OCI-LY7 (cell line): Measurements from ENCODE around the gene SHLD1. TPM values are rescaled to one million over a fixed set of nuclear protein-coding genes. Genes with fewer than 3 reads are reported as not detected.

Source experiments
- BruUV-seq: library from RNA; stranded (reverse); fragments of 400-500 nt; replicated peaks from 2 replicates; lab custom pipeline; 2021; lab: Mats Ljungman, UMichigan
- CTCF ChIA-PET: fragments of 300-600 bp; sonication (Branson Sonifier 250); formaldehyde crosslinking; loops from one replicate; lab custom pipeline; 2022; ENCODE audit warnings: antibody characterized with exemption; ENCODE audit not compliant: unreplicated experiment; lab: Charles Lee
- POLR2A ChIA-PET: fragments of 300-600 bp; sonication (Branson Sonifier 250); formaldehyde crosslinking; loops from one replicate; lab custom pipeline; 2022; ENCODE audit warnings: antibody characterized with exemption; lab: Charles Lee
- DNase-seq: peaks from one replicate; pipeline ENCODE4 v3.0.0-alpha.2; 2015; ENCODE audit warnings: low spot score
- H2AFZ ChIP-seq: fragments of 200-600 bp; sonication (generic), shearing (Covaris generic); 2 replicates; pipeline ENCODE4 v1.6.1; 2014; ENCODE audit warnings: mild to moderate bottlenecking, antibody characterized with exemption, low read length, moderate library complexity
- H3K27ac ChIP-seq: fragments of 200-600 bp; sonication (generic); 2 replicates; pipeline ENCODE4 v1.5.1; 2014; ENCODE audit warnings: mixed run types, low read depth, mild to moderate bottlenecking, moderate library complexity, low read length, inconsistent platforms; ENCODE audit not compliant: poor library complexity, severe bottlenecking
- H3K36me3 ChIP-seq: fragments of 200-600 bp; sonication (generic); 2 replicates; pipeline ENCODE4 v1.6.1; 2014; ENCODE audit warnings: mild to moderate bottlenecking, antibody characterized with exemption, low read length, moderate library complexity, mixed read lengths; ENCODE audit not compliant: insufficient read depth
- H3K4me1 ChIP-seq: fragments of 200-600 bp; sonication (generic); 2 replicates; pipeline ENCODE4 v1.5.1; 2014; ENCODE audit warnings: mild to moderate bottlenecking, low read length; ENCODE audit not compliant: insufficient read depth, poor library complexity, severe bottlenecking
- H3K4me2 ChIP-seq: fragments of 200-600 bp; sonication (generic); 2 replicates; pipeline ENCODE4 v1.6.1; 2014; ENCODE audit warnings: mild to moderate bottlenecking, low read length
- H3K4me3 ChIP-seq: fragments of 200-600 bp; sonication (generic); 2 replicates; pipeline ENCODE4 v1.5.1; 2014; ENCODE audit warnings: mild to moderate bottlenecking, low read depth, low read length; ENCODE audit not compliant: poor library complexity, severe bottlenecking
- H3K79me2 ChIP-seq: fragments of 200-600 bp; sonication (generic); 2 replicates; pipeline ENCODE4 v1.6.1; 2016; ENCODE audit warnings: low read depth, mild to moderate bottlenecking, low read length, moderate library complexity, mixed read lengths; ENCODE audit not compliant: insufficient read depth
- H3K9me2 ChIP-seq: fragments of 200-600 bp; sonication (generic); 2 replicates; pipeline ENCODE4 v1.6.1; 2016; ENCODE audit warnings: mild to moderate bottlenecking, low read length, mixed read lengths; ENCODE audit not compliant: insufficient read depth
- H3K9me3 ChIP-seq: fragments of 200-600 bp; sonication (generic); 2 replicates; pipeline ENCODE4 v1.6.1; 2014; ENCODE audit warnings: mild to moderate bottlenecking, mixed run types, low read length, mixed read lengths
- H4K20me1 ChIP-seq: fragments of 200-600 bp; sonication (generic); 2 replicates; pipeline ENCODE4 v1.6.1; 2014; ENCODE audit warnings: mild to moderate bottlenecking, antibody characterized with exemption, low read length, moderate library complexity, mixed read lengths; ENCODE audit not compliant: insufficient read depth
- EZH2phosphoT487 ChIP-seq: fragments of 200-600 bp; sonication (generic); IDR thresholded peaks from 2 replicates; pipeline ENCODE4 v1.6.1; 2018; ENCODE audit warnings: low read depth, borderline replicate concordance, mild to moderate bottlenecking, mixed run types, antibody characterized with exemption, low read length, moderate library complexity, mixed read lengths
- intact Hi-C: fragments of 100-400 bp; cut with micrococcal nuclease; formaldehyde crosslinking; loops from one replicate; pipeline ENCODE4 v1.10.0; 2022; ENCODE audit not compliant: unreplicated experiment
- total RNA-seq, 2 experiments: library from RNA; depleted of rRNA in 1 of 2; stranded (reverse); fragments of >200 nt in 1 of 2; shearing (Covaris generic) in 1 of 2; gene quantifications; 2 replicates each; pipeline ENCODE4 v1.2.3, GENCODE V29; 2014 to 2022
- TF ChIP-seq, protein P1 (sequence below): fragments of 200-600 bp; sonication (generic); conservative IDR thresholded peaks from 2 replicates; pipeline ENCODE4 v1.5.1; 2014; ENCODE audit warnings: mild to moderate bottlenecking, antibody characterized with exemption, low read length, moderate library complexity, mixed read lengths

Gene SHLD1
- total RNA-seq, 2 experiments from 2014 or later: 19.4 to 31.2 TPM

DNA sequence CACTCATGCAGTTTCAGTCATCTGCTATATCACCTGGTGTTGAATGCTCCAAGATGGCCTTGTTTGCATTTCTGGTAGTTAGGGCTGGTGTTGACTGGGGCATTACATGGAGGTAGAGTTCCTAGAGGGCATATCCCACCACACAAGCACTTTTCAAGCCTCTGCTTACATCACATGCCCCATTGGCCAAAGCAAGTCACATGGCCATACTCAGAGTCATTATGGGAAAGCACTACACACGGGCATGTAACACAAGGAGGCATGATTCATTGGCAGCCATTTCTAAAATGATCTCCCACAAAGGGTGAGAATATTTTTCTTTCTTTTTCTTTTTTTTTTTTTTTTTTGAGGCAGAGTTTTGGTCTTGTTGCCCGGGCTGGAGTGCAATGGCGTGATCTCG lies 126.9 kb downstream of the SHLD1 start:
- Histone ChIP-seq H2AFZ (no peak overlapping the region), H3K27ac (no peak overlapping the region), H3K4me2 (no peak overlapping the region), H3K36me3 (no peaks in the 10 kb centered on the region), H3K9me3 (no peaks in the 10 kb centered on the region), H3K79me2 (no peaks in the 10 kb centered on the region), H3K4me1 (peaks cover 5% of the 10 kb centered on the region), H3K4me3 (no peak overlapping the region), H4K20me1 (no peaks in the 10 kb centered on the region), H3K9me2 (no peaks in the 10 kb centered on the region)
- ChIA-PET CTCF (no interaction called here), POLR2A (interaction anchor here (0.7 to 1.3 kb wide), 3 partner anchors 8 to 656 kb away, joined by 3 read pairs; no protein-coding TSS in a partner anchor)
- no TSS peak for BruUV-seq
- intact Hi-C loops: no loop called here
- no peak for DNase-seq
- no peak for TF ChIP-seq EZH2phosphoT487
- TF ChIP-seq, protein P1, sequence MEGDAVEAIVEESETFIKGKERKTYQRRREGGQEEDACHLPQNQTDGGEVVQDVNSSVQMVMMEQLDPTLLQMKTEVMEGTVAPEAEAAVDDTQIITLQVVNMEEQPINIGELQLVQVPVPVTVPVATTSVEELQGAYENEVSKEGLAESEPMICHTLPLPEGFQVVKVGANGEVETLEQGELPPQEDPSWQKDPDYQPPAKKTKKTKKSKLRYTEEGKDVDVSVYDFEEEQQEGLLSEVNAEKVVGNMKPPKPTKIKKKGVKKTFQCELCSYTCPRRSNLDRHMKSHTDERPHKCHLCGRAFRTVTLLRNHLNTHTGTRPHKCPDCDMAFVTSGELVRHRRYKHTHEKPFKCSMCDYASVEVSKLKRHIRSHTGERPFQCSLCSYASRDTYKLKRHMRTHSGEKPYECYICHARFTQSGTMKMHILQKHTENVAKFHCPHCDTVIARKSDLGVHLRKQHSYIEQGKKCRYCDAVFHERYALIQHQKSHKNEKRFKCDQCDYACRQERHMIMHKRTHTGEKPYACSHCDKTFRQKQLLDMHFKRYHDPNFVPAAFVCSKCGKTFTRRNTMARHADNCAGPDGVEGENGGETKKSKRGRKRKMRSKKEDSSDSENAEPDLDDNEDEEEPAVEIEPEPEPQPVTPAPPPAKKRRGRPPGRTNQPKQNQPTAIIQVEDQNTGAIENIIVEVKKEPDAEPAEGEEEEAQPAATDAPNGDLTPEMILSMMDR: no peak

DNA sequence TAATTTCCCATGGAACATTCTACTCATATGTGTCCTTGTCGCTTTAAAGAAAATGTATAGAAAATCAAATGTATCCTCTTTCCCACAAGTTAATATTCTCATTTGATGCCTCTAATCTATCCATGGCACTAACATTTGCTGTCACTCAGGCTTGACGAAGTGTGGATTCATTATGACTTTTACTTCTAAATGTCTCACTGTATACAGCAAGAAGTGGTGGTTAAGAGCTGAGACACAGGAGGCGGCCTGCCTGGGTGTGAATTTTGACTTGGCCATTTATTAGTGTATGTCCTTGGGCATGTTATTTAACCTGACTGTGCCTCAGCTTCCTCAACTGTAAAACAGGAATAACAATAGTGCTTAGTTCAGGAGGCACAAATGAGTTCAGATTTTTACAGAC lies 130.1 kb downstream of the SHLD1 start:
- Histone ChIP-seq H3K79me2 (no peaks in the 10 kb centered on the region), H3K4me3 (no peak overlapping the region), H3K9me2 (no peaks in the 10 kb centered on the region), H3K9me3 (no peaks in the 10 kb centered on the region), H3K4me2 (no peak overlapping the region), H3K36me3 (no peaks in the 10 kb centered on the region), H4K20me1 (no peaks in the 10 kb centered on the region), H3K27ac (no peak overlapping the region), H3K4me1 (peaks cover 5% of the 10 kb centered on the region), H2AFZ (no peak overlapping the region)
- ChIA-PET CTCF (interaction anchor here (0.5 kb wide), 1 partner anchor 87 kb away, joined by 4 read pairs; no protein-coding TSS in a partner anchor), POLR2A (interaction anchor here (0.8 to 1.6 kb wide), 3 partner anchors 21 to 85 kb away, joined by 4 to 7 read pairs (median 4); no protein-coding TSS in a partner anchor)
- TF ChIP-seq, protein P1: no peak
- no peak for TF ChIP-seq EZH2phosphoT487
- DNase-seq: no peak
- intact Hi-C loops: no loop called here
- no TSS peak for BruUV-seq

DNA sequence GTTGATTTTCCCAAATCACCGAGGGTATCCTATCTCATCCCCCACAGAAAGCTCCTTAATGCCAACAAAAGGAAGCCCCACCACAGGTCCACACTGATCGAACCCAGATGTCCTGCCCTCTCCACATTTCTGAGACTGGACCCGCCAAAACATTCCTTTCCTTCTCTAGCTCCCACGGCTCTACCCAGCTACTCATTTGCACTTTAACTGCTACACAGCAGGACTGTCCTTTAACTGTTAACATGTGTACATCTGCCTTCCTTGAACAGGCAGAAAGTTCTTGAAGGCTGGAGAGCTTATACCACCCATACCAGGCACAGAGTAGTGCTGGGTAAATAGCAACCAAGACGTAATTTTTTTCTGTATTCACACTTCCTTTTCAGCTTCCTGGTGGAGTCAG lies 131.5 kb downstream of the SHLD1 start:
- Histone ChIP-seq H3K36me3 (no peaks in the 10 kb centered on the region), H3K27ac (no peak overlapping the region), H3K4me2 (no peak overlapping the region), H3K9me3 (no peaks in the 10 kb centered on the region), H3K79me2 (no peaks in the 10 kb centered on the region), H2AFZ (peak overlapping the region; percentile 59; the same call in 1 of the 2 replicates), H3K4me3 (no peak overlapping the region), H3K9me2 (no peaks in the 10 kb centered on the region), H3K4me1 (peaks cover 5% of the 10 kb centered on the region), H4K20me1 (no peaks in the 10 kb centered on the region)
- intact Hi-C loops: no loop called here
- peak; percentile 9 for DNase-seq
- CTCF ChIA-PET: interaction anchor here (1.0 kb wide), 1 partner anchor 57 kb away, joined by 3 read pairs; no protein-coding TSS in a partner anchor
- BruUV-seq: no TSS peak
- POLR2A ChIA-PET: interaction anchor here (0.7 kb wide), 1 partner anchor 38 kb away, joined by 4 read pairs; no protein-coding TSS in a partner anchor
- TF ChIP-seq, protein P1: no peak
- no peak for TF ChIP-seq EZH2phosphoT487
